GM12891 (cell line): ENCODE measurements around the gene TRPC3.
"Not testable (repeated sequence)": the region's sequence is repeated elsewhere in the genome, so short reads cannot be mapped to it uniquely, and the experiment has no call there.

Experiments
- DNase-seq: peaks from one replicate; pipeline ENCODE4 v3.0.0; 2011; ENCODE audit warnings: low spot score; ENCODE audit not compliant: insufficient read length
- FAIRE-seq: peaks from 2 replicates; lab custom pipeline; 2011; peaks lifted over from hg19 to GRCh38; lab: Jason Lieb, UNC
- PAX5 ChIP-seq: IDR thresholded peaks from 2 replicates; pipeline ENCODE4 v1.6.1; 2011; ENCODE audit warnings: low read length, moderate library complexity, mild to moderate bottlenecking; ENCODE audit not compliant: insufficient read depth, severe bottlenecking
- POLR2A ChIP-seq: IDR thresholded peaks from 2 replicates; pipeline ENCODE4 v1.6.1; 2011; ENCODE audit warnings: low read depth, low read length, control low read depth
- POLR2AphosphoS5 ChIP-seq: IDR thresholded peaks from 2 replicates; pipeline ENCODE4 v1.6.1; 2011; ENCODE audit warnings: low read depth, low read length, control low read depth
- POU2F2 ChIP-seq: IDR thresholded peaks from 2 replicates; pipeline ENCODE4 v1.6.1; 2011; ENCODE audit warnings: low read depth, mild to moderate bottlenecking, control low read depth, low read length, moderate library complexity
- SPI1 ChIP-seq: IDR thresholded peaks from 2 replicates; pipeline ENCODE4 v1.6.1; 2011; ENCODE audit warnings: low read depth, low read length, control low read depth
- TAF1 ChIP-seq: IDR thresholded peaks from 2 replicates; pipeline ENCODE4 v1.6.1; 2011; ENCODE audit warnings: low read depth, low read length, control low read depth

The TRPC3 gene

DNA sequence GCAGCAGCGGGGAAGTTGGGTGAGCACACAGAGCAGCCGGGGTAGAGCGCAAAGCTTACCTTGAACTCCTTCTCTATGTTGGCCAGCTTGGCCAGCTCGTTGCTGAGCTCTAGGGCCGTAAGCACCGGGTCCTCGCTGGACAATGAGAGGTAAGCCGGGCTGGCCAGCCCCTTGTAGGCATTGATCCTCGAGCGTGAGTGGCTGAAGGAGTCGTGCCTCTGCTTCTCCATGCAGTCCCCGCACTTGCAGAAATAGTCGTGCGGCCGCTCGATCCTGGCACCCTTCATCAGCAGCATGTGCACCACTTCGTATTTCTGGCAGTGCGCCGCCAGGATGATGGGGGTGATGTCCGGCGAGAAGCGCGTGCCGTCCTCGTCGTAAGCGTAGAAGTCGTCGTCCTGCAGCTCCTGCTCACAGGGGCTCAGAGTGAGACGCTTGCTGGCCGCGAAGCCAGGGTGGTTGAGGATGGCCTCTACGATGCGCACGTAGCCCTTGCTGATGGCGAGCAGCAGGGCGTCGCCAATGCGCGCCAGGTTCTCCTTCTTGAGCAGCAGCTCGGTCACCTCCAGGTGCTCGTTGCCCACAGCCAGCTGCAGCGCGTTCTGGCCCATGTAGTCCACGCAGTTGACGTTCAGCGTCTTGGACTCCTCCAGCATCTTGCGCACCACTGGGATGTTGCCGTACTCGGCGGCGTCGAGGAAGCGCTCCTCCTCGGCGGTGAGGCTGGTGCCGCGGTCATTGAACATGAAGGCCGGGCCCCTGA lies 19.5 kb downstream of the TRPC3 start:
- no peak for FAIRE-seq
- no peak for DNase-seq
- TF ChIP-seq POLR2AphosphoS5 (no peak), POLR2A (no peak), PAX5 (no peak), SPI1 (no peak), TAF1 (no peak), POU2F2 (no peak)

DNA sequence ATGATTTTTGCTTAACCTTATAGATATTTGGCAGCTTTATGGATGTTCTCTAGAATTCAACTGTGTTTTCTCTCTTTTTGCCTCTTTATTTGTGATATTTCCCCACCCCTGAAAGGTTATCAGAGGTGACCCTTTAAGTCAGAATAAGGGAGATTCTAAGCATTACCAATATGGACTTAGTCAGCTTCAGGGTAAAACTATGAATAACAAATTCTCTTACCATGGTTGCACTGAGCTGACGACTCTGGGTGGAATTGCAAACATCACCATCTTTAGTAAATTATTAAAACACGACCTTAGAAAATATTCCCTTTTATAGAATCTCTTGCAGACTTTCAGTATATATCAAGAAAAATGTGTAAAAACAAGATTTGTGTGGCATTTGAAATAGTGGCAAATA lies 21.6 kb downstream of the TRPC3 start:
- no peak for FAIRE-seq
- DNase-seq = no peak
- TF ChIP-seq POLR2AphosphoS5 (no peak), TAF1 (no peak), PAX5 (no peak), POU2F2 (no peak), SPI1 (no peak), POLR2A (no peak)

DNA sequence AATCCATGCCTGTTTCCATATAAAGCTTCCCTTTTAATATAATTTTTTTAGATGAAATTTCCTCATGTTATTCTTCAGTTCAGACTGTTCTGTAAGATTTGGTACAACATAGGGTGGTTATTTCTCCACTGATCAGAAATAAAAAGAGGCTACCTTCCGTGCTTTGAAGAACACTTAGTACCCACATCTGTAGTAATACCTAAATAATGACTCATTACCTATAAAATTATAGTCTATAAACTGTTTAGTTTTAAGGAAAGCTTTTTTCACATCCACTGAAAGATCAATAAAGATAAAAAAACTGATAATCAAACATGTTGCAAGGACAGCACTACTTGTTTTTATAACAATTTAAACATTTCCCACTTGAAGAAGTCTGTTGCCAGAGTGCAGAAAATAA lies 23.9 kb downstream of the TRPC3 start:
- TF ChIP-seq POLR2AphosphoS5 (no peak), TAF1 (no peak), SPI1 (no peak), POLR2A (no peak), PAX5 (no peak), POU2F2 (no peak)
- FAIRE-seq = no peak
- DNase-seq = no peak

DNA sequence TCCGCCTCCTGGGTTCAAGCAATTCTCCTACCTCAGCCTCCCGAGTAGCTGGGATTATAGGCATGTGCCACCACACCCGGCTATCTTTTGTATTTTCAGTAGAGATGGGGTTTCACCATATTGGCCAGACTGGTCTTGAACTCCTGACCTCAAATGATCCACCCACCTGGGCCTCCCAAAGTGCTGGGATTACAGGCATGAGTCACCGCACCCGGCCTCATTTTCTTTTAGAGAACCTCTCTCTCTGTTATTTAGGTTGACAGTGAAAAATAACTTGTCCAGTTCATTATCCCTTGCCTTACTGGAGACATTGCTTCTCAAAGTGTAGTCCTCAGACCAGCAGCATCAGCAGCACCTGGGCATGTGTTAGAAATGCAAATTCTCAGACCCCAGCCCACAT lies 25.4 kb downstream of the TRPC3 start:
- not testable (repeated sequence) for FAIRE-seq, DNase-seq

DNA sequence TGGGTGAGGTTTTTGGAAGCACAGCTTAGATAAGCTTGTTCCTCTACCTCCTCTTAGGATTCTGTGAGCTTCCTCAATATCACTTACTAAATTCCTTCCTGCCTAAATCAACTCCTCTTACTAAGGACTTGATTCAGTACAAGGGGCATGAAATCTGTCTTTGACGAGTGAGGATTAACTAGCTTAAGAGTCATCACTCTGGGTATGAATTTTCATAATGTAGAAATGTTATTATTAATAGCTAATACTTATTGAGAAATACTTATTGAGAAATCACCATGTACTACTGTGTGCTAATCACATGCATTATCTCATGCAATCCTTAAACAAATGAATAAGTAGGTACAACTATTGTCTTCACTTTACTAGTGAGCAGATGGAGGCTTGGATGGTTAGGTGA lies 28.6 kb downstream of the TRPC3 start:
- no peak for FAIRE-seq
- TF ChIP-seq SPI1 (no peak), PAX5 (no peak), POLR2A (no peak)

DNA sequence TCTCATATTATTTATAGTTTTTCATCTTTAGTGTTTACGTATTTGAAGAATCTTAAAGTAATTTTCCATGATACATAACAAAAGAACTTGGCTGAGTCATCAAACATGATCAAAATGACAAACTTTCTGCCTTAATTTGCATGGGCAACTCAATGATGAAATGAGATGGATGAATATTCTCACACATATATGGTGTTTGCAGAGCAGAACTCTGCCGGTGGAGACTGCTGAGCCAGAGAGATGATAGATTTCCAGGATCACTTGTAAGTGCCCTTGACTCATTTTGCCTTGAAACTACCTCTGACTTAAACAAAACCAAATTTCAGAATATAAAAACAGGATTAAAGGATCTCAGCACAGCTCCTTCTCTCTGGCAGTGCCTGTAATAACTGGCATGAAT lies 38.2 kb downstream of the TRPC3 start:
- no peak for DNase-seq
- TF ChIP-seq POLR2A (no peak), POU2F2 (no peak), PAX5 (no peak), SPI1 (no peak), POLR2AphosphoS5 (no peak), TAF1 (no peak)
- no peak for FAIRE-seq

More for the DNA sequence above, 28.6 kb downstream of the TRPC3 start:
- no peak for DNase-seq

DNA sequence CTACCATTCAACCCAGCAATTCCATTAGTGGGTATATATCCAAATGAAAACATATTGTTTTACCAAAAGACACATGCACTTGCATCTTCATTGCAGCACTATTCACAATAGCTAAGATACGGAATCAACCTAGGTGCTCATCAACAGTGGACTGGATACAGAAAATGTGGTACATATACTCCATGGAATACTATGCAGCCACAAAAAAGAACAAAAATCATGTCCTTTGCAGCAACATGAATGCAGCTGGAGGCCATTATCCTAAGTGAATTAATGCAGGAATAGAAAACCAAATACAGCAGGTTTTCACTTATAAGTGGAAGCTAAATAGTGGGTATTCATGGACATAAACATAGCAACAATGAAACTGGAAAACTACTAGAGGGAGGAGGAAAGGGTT lies 43.5 kb downstream of the TRPC3 start:
- DNase-seq (no peak), FAIRE-seq (no peak)
- TF ChIP-seq TAF1 = no peak
- no peak for TF ChIP-seq POLR2A
- no peak for TF ChIP-seq POLR2AphosphoS5
- no peak for TF ChIP-seq SPI1
- no peak for TF ChIP-seq POU2F2
- no peak for TF ChIP-seq PAX5

DNA sequence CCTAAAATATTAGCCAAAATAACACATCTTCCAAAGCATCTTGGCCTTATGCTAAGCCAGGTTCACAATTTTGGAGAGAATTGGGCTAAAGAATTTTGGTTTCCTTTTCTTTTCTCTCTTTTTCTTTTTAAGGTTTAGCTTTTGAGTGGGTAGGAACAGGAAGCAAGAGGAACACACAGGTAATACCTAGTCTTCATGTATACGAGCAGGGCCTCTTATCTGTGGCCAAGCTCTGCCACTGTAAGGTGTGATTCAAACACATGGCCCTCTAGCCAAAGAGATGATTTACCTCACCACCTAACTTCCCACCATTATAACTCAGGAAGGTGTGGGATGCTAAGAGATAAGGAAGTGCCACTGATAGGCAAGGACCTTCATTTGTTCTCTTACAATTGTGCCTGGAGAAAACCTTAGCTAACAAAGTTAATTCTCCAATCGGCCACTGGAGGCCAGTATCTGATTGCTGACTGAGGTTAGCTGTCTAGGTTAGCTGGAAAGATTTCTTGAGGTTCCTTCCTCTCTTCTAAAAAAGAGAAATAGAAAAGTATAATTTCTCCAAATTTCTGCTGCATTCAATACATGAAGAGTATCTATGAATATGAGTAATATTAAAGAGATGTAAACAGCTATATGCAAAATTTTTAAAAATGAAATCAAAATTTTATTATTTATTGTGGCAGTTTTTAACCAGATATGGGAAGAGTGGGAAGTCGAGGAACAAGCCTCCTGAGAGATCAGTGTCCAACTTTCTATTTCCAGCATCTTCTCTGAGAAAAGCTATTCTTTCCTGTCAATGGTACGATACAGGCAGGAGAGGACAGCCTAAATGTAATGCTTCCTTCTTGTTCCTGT lies 51.5 kb downstream of the TRPC3 start:
- FAIRE-seq (peak; percentile 41), DNase-seq (peak; percentile 14)
- TF ChIP-seq TAF1 (no peak), POLR2A (no peak), PAX5 (no peak)

DNA sequence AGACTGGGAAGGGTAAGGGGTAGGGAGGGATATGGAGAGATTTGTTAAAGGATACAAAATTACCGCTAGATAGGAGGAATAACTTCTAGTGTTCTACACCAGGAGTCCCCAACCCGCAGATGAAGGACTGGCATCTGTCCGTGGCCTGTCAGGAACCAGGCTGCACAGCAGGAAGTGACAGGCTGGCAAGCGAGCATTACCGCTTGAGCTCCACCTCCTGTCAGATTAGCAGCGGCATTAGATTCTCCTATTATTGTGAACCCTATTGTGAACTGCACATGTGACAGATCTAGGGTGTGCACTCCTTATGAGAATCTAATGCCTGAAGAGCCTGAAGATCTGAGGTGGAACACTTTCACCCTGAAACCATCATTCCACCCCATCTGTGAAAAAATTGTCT lies 53.7 kb downstream of the TRPC3 start:
- DNase-seq (no peak), FAIRE-seq (no peak)
- TF ChIP-seq SPI1 (no peak), POLR2AphosphoS5 (no peak), PAX5 (no peak), POLR2A (no peak), POU2F2 (no peak), TAF1 (no peak)

DNA sequence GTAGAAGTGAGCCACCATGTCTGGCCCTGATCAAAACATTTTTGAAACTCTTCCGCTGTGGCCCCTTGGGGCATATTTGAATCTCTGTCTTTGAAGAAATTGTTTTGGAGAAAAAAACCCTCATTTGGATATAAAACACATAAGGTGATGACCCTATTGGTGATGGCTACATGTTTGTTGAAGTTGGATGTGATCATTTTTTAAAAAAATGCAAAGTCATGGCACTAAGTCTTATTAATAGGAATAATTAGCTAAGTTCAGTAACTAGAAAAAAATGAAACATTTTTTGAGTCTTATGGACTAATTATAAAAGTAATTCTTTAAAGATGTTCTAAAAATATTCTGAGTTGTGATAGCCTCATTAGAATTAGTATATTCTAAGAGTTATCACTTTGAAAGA lies 63.7 kb downstream of the TRPC3 start:
- DNase-seq (no peak), FAIRE-seq (no peak)
- no peak for TF ChIP-seq TAF1
- no peak for TF ChIP-seq POLR2AphosphoS5
- TF ChIP-seq SPI1 = no peak
- no peak for TF ChIP-seq POU2F2
- TF ChIP-seq POLR2A = no peak
- TF ChIP-seq PAX5 = no peak
